Inferior parietal cortex (tissue), 1 donor: ENCODE measurements around the gene POLR2A.

Experiments
- DNase-seq: peaks from one replicate; pipeline ENCODE4 v3.0.0-alpha.2; 2016; ENCODE audit errors: extremely low spot score

Gene POLR2A

DNA sequence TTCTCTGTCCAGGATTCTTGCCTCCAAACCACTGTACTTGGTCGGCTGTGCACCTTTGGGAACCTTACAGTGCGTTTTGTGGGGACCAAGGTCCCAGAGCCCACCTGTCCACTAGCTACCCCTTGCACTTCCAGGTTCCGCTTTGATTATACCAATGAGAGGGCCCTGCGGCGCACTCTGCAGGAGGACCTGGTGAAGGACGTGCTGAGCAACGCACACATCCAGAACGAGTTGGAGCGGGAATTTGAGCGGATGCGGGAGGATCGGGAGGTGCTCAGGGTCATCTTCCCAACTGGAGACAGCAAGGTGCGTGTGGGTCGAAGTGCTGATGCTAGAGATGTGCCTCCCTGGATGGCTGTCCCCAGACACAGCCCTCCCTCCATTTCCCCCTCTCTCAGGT lies 18.8 kb downstream of the POLR2A start:
- no peak for DNase-seq

DNA sequence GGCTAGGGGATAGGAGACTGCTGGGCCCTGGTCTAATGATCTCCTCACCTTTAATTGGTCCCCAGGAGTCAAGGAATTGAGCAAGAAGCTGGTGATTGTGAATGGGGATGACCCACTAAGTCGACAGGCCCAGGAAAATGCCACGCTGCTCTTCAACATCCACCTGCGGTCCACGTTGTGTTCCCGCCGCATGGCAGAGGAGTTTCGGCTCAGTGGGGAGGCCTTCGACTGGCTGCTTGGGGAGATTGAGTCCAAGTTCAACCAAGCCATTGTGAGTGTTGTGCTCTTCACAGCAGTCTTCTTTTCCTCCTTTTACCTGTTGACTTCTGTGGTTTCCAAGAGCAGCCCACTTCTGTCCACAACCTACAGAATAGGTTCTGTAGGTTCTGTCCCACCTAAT lies 19.4 kb downstream of the POLR2A start:
- DNase-seq, result no peak

DNA sequence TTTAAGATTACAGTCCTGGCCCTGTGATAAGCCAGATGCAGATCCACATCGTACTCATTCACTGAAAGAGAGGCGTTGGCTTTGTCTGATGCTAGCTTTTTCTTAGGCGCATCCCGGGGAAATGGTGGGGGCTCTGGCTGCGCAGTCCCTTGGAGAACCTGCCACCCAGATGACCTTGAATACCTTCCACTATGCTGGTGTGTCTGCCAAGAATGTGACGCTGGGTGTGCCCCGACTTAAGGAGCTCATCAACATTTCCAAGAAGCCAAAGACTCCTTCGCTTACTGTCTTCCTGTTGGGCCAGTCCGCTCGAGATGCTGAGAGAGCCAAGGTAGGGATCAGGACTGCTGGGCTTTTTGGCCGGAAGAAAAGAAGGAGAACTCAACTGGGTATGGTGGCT lies 24.0 kb downstream of the POLR2A start:
- no peak for DNase-seq

DNA sequence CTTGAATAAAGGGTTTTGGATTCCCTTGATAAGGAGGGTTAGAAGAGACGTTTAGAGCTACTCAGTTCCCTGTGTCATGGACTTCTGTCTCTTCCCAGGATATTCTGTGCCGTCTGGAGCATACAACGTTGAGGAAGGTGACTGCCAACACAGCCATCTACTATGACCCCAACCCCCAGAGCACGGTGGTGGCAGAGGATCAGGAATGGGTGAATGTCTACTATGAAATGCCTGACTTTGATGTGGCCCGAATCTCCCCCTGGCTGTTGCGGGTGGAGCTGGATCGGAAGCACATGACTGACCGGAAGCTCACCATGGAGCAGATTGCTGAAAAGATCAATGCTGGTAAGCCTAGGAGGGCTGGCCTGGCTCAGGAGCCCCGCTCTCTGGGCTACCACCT lies 24.7 kb downstream of the POLR2A start:
- no peak for DNase-seq

DNA sequence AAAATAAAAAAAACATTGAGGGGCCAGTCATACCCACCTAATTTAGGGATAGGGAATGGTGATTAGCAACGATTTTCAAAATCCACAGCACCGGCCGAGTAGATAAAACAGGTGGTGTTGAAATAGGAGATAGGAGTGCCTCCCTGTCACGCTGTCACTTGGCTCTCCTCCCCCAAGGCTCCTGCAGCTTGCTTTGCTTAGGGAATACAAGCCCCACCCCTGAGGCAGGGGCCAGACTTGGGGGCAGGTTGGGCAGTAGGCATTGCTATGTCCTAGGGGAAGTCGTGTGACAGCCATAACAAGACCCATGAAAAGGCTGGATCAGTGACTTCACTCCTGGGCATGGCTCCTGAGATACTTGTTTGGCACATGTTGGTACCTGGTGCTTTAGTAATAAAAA lies 25.8 kb downstream of the POLR2A start:
- DNase-seq, result no peak

DNA sequence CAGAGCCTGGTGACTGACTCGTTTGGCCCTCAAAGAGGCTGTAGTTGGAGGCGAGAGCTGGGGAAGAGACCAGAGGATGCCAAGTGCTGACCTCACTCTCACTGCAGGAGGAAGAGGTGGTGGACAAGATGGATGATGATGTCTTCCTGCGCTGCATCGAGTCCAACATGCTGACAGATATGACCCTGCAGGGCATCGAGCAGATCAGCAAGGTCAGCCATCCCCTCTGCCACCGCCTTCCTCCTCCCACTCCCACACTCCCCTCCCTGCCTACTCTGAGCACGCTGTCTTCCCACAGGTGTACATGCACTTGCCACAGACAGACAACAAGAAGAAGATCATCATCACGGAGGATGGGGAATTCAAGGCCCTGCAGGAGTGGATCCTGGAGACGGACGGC lies 26.9 kb downstream of the POLR2A start:
- DNase-seq, result no peak

DNA sequence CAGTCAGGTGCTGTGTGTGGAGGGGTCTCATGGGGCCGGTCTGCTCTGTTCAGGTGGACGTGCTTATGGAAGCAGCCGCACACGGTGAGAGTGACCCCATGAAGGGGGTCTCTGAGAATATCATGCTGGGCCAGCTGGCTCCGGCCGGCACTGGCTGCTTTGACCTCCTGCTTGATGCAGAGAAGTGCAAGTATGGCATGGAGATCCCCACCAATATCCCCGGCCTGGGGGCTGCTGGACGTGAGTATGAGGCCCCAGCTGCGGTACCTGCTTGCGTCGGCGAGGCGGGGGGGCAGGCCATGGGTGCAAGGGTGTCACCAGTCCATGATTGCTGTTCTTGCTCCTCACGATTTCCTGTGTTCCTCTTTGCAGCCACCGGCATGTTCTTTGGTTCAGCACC lies 27.9 kb downstream of the POLR2A start:
- no peak for DNase-seq

DNA sequence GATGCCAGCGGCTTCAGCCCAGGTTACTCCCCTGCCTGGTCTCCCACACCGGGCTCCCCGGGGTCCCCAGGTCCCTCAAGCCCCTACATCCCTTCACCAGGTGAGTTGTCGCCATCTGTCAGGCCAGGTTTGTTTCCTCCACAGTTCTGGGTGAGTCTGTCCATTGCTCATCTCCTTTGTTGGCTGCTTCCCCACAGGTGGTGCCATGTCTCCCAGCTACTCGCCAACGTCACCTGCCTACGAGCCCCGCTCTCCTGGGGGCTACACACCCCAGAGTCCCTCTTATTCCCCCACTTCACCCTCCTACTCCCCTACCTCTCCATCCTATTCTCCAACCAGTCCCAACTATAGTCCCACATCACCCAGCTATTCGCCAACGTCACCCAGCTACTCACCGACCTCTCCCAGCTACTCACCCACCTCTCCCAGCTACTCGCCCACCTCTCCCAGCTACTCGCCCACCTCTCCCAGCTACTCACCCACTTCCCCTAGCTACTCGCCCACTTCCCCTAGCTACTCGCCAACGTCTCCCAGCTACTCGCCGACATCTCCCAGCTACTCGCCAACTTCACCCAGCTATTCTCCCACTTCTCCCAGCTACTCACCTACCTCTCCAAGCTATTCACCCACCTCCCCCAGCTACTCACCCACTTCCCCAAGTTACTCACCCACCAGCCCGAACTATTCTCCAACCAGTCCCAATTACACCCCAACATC lies 28.8 kb downstream of the POLR2A start:
- no peak for DNase-seq

DNA sequence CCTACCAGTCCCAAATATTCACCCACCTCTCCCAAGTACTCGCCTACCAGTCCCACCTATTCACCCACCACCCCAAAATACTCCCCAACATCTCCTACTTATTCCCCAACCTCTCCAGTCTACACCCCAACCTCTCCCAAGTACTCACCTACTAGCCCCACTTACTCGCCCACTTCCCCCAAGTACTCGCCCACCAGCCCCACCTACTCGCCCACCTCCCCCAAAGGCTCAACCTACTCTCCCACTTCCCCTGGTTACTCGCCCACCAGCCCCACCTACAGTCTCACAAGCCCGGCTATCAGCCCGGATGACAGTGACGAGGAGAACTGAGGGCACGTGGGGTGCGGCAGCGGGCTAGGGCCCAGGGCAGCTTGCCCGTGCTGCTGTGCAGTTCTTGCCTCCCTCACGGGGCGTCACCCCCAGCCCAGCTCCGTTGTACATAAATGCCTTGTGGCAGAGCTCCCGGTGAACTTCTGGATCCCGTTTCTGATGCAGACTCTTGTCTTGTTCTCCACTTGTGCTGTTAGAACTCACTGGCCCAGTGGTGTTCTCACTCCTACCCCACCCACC lies 29.8 kb downstream of the POLR2A start:
- no peak for DNase-seq

DNA sequence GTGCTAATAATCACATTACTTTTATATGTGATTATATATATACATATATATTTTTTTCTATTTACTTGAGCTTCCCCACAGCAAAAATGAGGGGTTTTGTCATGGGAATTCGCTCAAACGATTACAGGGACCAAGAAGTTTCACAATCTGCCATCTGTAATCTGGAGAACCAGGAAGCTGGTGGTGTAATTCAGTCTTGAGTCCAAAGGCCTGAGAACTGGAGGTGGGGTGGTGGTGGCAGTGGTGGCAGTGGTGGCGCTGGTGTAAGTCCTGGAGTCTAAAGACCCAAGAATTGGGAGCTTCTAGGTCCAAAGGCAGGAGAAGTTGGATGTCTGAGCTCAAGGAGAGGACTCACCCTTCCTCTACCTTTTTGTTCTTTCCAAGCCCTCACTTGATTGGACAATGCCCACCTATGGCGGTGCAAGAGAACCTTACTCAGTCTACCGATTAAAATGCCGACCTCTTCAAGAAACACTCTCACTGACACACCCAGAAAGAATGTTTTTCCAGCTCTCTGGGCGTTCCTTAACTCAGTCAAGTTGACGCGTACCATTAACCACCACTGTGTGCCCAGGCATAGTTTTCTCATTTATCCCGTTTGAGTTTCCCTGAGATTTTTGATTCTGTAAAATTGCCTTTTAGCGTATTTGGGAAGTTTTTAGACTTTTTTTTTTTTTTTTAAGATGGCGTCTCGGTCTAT lies 31.9 kb downstream of the POLR2A start:
- no peak for DNase-seq

DNA sequence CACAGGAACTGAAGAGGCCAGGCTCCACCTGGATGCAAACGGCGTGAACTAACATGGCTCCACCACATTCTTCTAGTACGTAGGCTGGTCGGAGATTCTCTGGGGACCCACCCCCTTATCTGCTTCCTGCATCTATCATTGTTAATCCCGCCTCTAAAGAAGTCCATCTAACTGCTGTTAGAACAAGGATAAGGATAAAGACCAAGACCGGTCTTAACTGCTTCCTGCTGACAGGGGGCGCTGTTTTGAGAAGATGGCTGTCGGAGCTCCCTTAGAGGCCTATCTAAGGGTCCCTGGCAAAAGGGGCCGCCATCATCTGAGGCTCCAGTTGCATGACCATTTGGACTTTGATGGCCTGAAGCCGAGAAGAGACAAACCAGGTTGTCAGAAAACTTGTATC lies 38.9 kb downstream of the POLR2A start:
- no peak for DNase-seq

DNA sequence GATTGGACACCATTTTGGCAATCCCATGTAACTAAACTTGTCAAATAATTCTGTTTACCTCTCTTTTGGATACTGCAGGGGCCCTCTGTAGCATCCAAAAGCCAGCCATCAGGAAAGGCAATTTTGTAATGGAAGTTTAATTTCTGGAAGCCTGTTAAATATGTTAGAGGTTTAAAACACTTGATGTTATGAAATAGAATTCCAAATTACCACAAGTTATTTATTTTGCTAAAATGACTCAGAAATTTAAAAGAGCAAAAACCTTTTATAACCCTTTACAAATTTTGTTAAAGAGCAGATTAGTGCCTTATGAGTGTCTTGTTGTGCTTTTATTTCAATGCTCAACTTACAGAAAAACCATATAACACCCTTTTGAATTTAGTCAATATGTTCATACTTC lies 44.7 kb downstream of the POLR2A start:
- DNase-seq, result no peak

DNA sequence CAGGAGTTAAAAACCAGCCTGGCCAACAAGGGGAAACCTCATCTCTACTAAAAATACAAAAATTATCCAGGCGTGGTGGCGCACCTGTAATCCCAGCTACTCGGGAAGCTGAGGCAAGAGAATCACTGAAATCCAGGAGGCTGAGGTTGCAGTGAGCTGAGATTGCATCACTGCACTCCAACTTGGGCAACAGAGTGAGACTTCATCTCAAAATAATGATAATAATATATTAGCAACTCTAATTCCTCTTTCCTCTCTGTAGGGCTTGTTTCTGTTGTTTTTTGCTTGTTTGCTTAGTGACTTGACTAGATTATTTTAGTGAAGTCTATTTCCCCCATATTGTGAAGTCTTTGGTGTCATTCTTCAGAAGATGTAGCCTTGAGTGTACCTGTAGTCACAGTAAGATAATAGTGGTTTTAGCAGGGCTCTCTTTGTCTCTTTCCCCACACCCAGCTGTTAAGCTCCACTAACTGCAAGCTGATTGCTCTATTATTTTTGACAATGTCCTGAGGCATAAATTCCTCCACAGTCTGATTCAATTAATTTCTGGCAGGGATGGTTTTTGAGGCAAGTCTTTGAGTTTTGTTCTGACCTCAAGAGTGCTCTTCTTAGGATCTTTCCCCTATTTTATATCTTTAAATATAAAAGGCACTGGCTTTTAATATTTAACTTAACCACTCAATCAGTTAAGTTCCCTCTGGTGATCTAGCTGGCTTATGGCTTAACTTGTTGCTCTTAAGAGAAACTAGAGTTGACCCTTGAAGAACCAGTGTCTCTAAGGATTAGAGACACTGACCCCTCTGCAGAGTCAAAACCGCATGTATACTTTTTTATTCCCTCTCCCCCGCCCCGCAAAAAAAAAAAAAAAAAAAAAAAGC lies 46.1 kb downstream of the POLR2A start:
- DNase-seq, result no peak

DNA sequence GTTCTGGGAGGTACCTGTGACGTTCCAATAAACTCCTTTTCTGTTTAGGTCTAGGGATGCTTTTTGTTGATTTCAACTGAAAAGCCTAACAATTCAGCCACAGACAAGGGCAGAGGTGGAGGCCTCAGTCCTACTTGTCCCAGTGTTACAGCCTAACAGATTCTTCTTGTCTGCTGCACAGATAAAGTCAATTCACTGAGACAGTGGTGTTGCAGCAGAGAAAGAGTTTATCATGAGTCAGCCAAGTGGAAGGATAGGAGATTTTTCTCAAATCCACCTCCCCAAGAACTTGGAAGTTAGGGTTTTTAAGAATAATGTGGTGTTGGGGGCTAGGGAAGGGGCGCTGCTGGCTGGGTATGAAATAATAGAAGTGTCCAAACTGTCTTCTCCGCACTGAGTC lies 53.9 kb downstream of the POLR2A start:
- DNase-seq, result no peak

DNA sequence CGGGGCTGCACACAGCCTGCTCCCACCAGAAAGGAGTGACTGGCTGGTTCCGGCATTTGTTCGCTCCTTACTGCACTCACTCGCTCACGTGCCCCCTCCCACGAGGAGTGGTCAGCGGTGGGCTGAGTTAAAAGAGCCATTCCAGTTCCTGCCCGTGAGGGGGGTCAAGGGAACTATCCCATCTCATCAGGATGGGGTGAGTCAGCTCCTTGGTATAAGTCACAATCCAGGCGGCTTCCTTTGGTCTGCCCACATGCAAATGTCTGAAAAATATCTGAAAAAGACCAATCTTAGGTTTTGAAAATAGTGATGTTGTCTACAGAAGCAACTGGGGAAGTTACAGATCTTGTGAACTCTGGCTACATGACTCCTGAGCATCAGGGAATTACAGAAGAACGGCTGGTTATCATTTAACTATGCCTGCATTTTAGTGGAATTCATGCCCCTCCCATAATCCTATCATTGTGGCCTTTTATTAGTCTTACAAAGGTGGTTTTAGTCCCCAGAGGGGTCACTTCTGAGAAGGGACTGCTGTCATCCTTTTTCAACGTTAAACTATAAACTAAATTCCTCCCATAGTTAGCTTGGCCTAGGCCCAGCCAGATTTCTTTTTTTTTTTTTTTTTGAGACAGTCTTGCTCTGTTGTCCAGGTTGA lies 54.9 kb downstream of the POLR2A start:
- no peak for DNase-seq

DNA sequence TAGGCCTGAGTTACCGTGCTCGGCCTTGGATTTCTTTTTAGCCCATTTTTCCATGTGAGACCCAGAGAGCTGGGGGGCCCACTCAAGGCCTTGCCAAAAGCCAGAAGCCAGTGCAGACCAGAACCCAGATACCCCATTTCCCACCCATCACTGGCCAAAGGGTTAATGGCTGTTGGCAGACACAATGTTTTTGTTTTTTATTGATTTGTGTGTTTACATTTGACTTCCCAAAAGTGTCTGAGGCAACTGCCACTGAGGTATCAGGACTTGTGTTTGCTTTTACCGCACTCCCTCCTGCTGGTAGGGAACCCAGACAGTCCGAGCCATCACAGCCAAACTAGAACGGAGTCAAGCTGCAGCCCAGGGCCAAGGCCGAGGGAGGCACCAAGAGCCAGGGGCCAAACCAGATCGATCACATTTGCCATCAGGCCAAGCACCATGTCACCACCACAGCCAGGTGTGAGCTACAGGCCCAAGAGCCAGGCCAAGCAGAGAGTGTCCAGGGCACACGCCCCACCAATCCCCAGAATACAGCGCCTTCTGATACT lies 57.0 kb downstream of the POLR2A start:
- DNase-seq, result no peak

DNA sequence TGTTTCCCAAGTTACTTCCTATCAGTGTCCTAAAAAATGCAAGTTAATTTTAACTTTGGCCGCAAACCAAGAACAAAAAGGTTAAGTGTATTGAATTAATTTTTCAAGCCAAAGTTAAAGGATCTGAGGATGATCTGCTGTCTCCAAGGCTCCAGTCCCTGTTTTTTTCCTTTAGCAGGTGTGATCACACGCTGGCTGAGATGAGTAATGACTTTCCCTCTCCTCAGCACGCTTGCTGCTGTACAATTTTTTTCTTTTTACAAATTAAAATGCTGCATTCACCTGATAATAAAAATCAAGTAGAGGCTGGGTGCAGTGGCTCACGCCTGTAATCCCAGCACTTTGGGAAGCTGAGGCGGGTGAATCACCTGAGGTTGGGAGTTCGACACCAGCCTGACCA lies 60.7 kb downstream of the POLR2A start:
- DNase-seq, result no peak

DNA sequence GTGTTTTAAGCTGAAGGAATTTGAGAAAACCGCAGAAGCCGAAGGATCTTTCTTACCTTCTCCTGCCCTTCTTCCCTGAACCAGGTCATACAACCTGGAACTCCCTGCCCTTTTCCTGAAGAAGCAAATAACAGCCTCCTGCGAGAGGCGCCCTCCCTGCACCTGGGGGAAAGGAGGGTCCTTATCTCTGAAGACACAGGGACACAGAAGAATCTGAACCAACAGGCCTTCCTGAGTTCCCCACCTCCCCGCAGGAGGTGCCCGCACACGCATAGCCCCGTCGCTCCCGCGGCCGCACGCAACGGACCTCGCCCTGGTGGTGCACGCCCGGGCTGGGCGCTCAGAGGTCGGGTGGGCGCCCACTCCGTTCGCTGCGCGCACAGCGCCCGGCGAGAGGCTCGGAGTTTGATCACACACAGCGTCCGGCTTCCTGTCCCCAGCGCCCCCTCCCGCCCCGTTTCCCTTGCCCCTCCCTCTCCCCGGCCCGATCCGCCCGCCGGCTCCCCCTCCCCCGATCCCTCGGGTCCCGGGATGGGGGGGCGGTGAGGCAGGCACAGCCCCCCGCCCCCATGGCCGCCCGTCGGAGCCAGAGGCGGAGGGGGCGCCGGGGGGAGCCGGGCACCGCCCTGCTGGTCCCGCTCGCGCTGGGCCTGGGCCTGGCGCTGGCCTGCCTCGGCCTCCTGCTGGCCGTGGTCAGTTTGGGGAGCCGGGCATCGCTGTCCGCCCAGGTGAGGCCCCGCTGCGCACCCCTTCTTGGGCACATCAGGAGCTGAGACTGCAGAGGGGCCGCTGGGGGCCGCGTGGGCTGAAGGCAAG lies 64.6 kb downstream of the POLR2A start, which contains the start of gene TNFSF12:
Gene TNFSF12, plus strand, starts transcription at position 474 of the 816 bp plus-strand sequence. Its CDS starts 96 bp downstream, at position 570.
- DNase-seq, result peak; percentile 12
